Measurements from ENCODE around the gene GPATCH2L. TPM values are rescaled to one million over a fixed set of nuclear protein-coding genes. Genes with fewer than 3 reads are reported as not detected.

GPATCH2L gene
- total RNA-seq, 1 donor from 2014 or later, result 115 TPM

DNA sequence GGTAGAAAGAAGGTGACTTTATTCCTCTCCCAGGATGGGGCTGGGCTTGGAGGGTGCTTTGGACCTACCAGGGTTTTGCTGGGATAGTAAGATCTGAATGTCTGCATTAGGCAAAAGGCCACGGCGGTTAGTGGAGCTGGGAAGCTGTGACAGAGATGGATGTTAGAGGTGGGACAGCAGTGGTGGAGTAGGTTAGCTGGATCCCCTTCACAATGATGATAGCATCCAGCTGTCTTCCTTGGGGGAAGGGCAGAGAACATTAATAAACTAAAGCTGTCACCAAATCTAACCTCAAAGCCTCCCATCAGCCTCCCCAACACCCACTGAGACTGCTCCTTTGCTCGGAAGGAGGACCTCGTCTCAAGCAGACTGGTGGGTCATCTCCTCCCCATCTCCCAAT is 104.8 kb downstream of the GPATCH2L start:
- Mint-ChIP-seq H3K4me3 (ENCODE audit: unreplicated experiment) (no peak overlapping the region), H3K9me3 (ENCODE audit: unreplicated experiment) (peaks cover 3% of the 10 kb centered on the region), H3K4me1 (ENCODE audit: low read depth, unreplicated experiment) (peaks cover 8% of the 10 kb centered on the region), H3K27ac (ENCODE audit: unreplicated experiment) (no peak overlapping the region), H3K27me3 (ENCODE audit: unreplicated experiment) (peaks cover 2% of the 10 kb centered on the region), H3K36me3 (ENCODE audit: unreplicated experiment) (peaks cover 5% of the 10 kb centered on the region)
- TF ChIP-seq, protein P1, sequence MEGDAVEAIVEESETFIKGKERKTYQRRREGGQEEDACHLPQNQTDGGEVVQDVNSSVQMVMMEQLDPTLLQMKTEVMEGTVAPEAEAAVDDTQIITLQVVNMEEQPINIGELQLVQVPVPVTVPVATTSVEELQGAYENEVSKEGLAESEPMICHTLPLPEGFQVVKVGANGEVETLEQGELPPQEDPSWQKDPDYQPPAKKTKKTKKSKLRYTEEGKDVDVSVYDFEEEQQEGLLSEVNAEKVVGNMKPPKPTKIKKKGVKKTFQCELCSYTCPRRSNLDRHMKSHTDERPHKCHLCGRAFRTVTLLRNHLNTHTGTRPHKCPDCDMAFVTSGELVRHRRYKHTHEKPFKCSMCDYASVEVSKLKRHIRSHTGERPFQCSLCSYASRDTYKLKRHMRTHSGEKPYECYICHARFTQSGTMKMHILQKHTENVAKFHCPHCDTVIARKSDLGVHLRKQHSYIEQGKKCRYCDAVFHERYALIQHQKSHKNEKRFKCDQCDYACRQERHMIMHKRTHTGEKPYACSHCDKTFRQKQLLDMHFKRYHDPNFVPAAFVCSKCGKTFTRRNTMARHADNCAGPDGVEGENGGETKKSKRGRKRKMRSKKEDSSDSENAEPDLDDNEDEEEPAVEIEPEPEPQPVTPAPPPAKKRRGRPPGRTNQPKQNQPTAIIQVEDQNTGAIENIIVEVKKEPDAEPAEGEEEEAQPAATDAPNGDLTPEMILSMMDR (IDR thresholded peaks at IDR 0.05; ENCODE audit: partially characterized antibody, unreplicated experiment), result no peak
- DNase-seq, result no peak

DNA sequence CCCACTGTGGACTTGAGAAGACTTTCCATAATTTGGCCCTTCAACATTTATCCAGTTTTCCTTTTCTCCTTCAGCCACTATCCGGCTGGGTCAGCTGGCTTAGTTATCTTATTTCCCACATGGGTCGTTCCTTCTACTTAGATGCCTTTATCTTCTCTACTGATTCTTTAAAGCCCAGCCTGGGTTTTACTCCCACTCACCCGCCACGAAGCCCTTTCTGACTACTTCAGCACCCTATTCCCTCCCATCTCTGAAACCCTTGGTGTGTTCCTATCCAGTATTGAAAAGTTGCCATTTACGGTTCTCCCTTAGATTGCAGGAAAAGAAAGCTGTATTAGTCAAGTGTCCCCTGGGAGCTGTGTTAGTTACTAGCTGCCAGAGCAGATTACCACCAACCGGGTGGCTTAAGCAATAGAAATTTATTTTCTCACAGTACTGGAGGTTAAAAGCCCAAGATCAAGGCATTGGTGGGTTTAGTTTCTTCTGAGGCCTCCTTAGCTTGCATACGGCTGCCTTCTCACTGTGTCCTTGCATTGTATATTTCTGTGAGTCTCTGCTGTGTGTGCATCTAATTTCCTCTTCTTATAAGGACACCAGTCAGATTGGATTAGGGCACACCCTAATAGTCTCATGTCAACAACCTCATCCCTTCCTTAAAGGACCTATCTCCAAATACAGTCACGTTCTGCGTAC is 105.5 kb downstream of the GPATCH2L start:
- TF ChIP-seq, protein P1 (IDR thresholded peaks at IDR 0.05; ENCODE audit: partially characterized antibody, unreplicated experiment), result no peak
- H3K27me3 Mint-ChIP-seq (ENCODE audit: unreplicated experiment), result peaks cover 2% of the 10 kb centered on the region
- H3K9me3 Mint-ChIP-seq (ENCODE audit: unreplicated experiment), result peaks cover 3% of the 10 kb centered on the region
- no peak for DNase-seq
- H3K27ac Mint-ChIP-seq (ENCODE audit: unreplicated experiment), result peak overlapping the region; percentile 24
- H3K4me3 Mint-ChIP-seq (ENCODE audit: unreplicated experiment), result no peak overlapping the region
- H3K4me1 Mint-ChIP-seq (ENCODE audit: low read depth, unreplicated experiment), result peaks cover 8% of the 10 kb centered on the region
- H3K36me3 Mint-ChIP-seq (ENCODE audit: unreplicated experiment), result peaks cover 7% of the 10 kb centered on the region

DNA sequence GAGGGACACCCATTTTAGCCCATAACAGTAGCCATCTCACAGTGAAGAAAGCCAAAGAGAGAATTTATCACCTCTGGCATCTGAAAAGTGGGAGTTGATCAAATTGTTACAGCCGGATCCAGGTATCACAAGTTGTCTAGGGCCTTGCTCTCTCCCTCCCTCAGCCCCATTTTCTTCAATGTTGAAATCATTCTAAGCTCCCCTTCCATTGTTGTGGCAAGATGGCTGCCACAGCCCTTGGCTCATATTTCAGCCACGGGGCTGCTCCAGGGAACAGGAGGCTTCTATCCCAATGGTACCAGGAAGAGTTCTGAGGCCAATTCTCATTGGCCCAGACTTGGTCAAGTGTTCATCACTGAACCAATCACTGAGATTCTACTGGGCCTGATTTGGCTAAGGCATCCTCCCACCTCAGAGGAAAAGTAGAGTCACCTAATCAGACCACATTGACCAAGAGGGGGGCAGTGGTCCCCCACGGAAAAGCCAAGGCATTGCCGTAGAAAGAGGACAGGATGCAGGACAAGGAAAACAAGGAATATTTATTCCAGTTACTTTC is 106.2 kb downstream of the GPATCH2L start:
- TF ChIP-seq, protein P1 (IDR thresholded peaks at IDR 0.05; ENCODE audit: partially characterized antibody, unreplicated experiment), result no peak
- Mint-ChIP-seq H3K9me3 (ENCODE audit: unreplicated experiment) (peaks cover 3% of the 10 kb centered on the region), H3K36me3 (ENCODE audit: unreplicated experiment) (peaks cover 6% of the 10 kb centered on the region), H3K4me3 (ENCODE audit: unreplicated experiment) (no peak overlapping the region), H3K27me3 (ENCODE audit: unreplicated experiment) (peaks cover 2% of the 10 kb centered on the region), H3K27ac (ENCODE audit: unreplicated experiment) (no peak overlapping the region), H3K4me1 (ENCODE audit: low read depth, unreplicated experiment) (peaks cover 8% of the 10 kb centered on the region)
- DNase-seq, result no peak

DNA sequence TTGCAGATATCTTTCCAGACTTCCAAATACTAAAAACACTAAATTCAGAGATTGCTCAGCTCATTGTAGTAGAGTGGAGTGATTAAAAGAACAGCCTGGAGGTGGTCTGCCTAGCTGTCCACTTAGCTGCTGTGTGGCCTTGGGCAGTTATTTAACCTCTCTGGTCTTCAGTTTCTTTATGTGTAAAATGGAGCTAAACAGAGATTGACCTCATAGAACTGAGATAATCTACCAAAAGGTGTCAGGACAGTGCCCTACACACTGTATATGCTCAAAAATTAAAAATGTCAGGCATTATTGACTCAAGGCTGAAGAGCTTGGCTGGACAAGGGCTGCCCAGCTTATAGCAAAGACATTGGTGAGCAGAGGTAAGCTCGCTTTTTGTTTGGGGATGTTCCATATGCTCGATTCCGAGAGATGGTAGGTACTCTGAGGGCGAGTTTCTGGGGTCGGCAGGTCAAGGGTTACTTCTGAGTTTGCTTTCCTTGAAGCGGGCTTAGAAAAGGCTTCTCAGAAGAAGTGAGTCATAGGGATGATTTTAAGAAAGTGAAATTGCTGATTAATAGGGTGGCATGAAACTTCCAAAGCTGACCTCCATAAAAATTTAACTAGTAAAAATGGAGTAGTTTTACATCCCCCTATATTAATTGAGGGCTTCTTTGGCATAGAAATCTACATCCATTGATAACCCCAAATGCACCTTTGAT is 107.5 kb downstream of the GPATCH2L start:
- no peak overlapping the region for H3K4me3 Mint-ChIP-seq (ENCODE audit: unreplicated experiment)
- DNase-seq, result no peak
- peaks cover 2% of the 10 kb centered on the region for H3K27me3 Mint-ChIP-seq (ENCODE audit: unreplicated experiment)
- TF ChIP-seq, protein P1 (IDR thresholded peaks at IDR 0.05; ENCODE audit: partially characterized antibody, unreplicated experiment), result no peak
- peaks cover 9% of the 10 kb centered on the region for H3K36me3 Mint-ChIP-seq (ENCODE audit: unreplicated experiment)
- peaks cover 4% of the 10 kb centered on the region for H3K4me1 Mint-ChIP-seq (ENCODE audit: low read depth, unreplicated experiment)
- peaks cover 6% of the 10 kb centered on the region for H3K9me3 Mint-ChIP-seq (ENCODE audit: unreplicated experiment)
- no peak overlapping the region for H3K27ac Mint-ChIP-seq (ENCODE audit: unreplicated experiment)

DNA sequence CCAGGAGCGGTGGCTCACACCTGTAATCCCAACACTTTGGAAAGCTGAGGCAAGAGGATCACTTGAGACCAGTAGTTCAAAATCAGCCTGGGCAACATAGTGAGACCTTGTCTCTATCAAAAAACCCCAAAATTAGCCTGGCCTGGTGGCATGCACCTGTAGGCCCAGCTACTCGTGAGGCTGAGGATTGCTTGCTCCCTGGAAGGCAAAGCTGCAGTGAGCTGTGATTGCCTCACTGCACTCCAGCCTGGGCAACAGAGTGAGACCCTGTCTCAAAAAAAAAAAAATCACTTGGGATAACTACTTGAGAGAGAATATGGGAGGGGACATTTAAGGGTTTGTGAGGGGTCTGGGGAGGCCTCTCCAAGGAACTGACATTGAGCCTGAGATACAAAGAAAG is 109.0 kb downstream of the GPATCH2L start:
- TF ChIP-seq, protein P1 (IDR thresholded peaks at IDR 0.05; ENCODE audit: partially characterized antibody, unreplicated experiment), result no peak
- Mint-ChIP-seq H3K4me1 (ENCODE audit: low read depth, unreplicated experiment) (peaks cover 4% of the 10 kb centered on the region), H3K27me3 (ENCODE audit: unreplicated experiment) (no peaks in the 10 kb centered on the region), H3K36me3 (ENCODE audit: unreplicated experiment) (peaks cover 9% of the 10 kb centered on the region), H3K9me3 (ENCODE audit: unreplicated experiment) (peaks cover 6% of the 10 kb centered on the region), H3K27ac (ENCODE audit: unreplicated experiment) (no peak overlapping the region), H3K4me3 (ENCODE audit: unreplicated experiment) (no peak overlapping the region)
- no peak for DNase-seq
